Measurements from ENCODE around the gene ATP9B.
"Not testable (repeated sequence)": the region's sequence is repeated elsewhere in the genome, so short reads cannot be mapped to it uniquely, and the experiment has no call there.

The ATP9B gene

GRCh38 chr18:79069717-79070151, 540 bp downstream of the ATP9B start:
- no peak for DNase-seq (ENCODE audit: extremely low read depth in 1 of 2, low read depth in 1 of 2)

DNA sequence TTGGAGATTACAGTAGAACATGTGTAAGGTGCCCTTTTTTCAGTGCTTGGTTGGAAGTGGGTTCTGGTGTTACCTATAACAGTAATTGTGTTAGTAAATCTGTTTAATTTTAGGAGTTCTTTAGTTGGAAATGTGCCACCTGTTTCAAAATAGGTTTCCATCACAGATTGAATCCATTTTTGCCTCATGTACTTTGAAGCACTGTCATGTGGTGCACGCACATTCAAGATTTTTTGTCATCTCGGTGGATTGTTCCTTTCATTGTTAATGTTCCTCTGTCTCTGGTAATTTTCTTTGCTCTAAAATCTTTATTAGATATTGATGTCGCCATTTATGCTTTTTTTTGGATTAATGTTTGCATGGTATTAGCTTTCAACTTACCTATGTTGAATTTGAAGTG, 1.3 kb downstream of the ATP9B start:
- no peak for DNase-seq (ENCODE audit: extremely low read depth in 1 of 2, low read depth in 1 of 2)

DNA sequence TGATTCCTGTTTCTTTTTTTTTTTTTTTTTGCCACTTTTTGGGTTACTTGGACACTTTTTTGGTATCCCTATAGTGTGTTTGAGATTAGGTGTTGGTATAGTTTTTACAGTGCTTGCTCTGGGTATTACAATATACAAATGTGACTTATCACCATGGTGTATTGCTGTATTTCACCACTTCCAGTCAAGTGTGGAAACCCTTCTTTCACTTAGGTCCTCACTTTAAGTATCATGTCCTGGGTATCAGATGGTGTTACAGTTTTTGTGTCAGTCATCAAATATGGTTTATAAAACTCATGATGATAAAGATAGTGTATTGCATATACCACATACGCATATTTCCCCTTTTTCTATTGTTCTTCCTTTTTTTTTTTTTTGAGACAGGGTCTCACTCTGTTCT, 1.8 kb downstream of the ATP9B start:
- DNase-seq (ENCODE audit: extremely low read depth in 1 of 2, low read depth in 1 of 2) = no peak

DNA sequence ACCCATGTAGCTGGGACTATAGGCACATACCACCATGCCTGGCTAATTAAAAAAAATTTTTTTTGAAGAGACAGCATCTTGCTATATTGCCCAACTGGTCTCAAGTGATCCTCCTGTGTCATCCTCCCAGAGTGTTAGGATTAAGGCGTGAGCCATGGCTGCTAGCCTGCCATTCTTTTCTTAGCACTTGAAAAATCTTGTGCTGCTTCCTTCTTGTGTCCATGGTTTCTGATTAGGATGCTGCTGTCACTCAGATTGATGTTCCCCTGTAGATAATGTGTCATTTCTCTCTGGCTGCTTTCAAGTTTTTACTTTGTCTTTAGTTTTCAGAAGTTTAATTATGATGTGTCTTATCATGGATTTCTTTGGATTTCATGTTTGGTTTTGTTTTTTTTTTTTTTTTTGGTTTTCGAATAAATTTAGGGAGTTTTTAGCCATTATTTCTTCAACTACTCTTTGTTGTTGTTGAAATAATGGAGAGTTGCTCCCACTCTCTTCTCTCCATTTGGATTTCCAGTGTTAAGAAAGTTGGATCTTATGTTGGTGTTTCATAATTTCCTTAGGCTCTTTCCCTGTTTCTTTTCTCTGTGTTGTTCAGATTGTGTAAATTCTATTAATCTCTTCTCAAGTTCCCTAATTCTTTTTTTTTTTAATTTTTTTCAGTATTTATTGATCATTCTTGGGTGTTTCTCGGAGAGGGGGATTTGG, 2.5 kb downstream of the ATP9B start:
- no peak for DNase-seq (ENCODE audit: extremely low read depth in 1 of 2, low read depth in 1 of 2)

- not testable (repeated sequence) for DNase-seq (ENCODE audit: extremely low read depth in 1 of 2, low read depth in 1 of 2)
Observed at GRCh38 chr18:79072655-79073054, 3.5 kb downstream of the ATP9B start.

GRCh38 chr18:79077181-79077580, 8.0 kb downstream of the ATP9B start:
- no peak for DNase-seq (ENCODE audit: extremely low read depth in 1 of 2, low read depth in 1 of 2)

GRCh38 chr18:79078791-79079190, 9.6 kb downstream of the ATP9B start:
- not testable (repeated sequence) for DNase-seq (ENCODE audit: extremely low read depth in 1 of 2, low read depth in 1 of 2)

DNA sequence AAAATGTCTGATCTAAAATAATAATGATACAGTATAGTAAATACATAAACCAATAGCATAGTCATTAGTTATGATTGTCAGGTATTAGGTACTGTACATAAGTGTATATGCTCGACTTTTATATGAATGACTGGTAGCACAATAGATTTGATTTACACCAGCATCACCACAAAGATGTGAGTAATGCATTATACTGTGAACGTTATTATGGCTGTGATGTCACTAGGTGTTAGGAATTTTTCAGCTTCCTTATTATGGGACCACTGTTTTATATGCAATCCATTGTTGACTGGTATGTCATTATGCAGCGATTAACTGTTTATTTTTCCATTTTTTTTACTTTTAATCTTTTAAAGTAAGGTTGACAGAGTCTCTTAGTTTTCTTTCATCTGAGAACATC, 23.7 kb downstream of the ATP9B start:
- DNase-seq (ENCODE audit: extremely low read depth in 1 of 2, low read depth in 1 of 2) = no peak

DNA sequence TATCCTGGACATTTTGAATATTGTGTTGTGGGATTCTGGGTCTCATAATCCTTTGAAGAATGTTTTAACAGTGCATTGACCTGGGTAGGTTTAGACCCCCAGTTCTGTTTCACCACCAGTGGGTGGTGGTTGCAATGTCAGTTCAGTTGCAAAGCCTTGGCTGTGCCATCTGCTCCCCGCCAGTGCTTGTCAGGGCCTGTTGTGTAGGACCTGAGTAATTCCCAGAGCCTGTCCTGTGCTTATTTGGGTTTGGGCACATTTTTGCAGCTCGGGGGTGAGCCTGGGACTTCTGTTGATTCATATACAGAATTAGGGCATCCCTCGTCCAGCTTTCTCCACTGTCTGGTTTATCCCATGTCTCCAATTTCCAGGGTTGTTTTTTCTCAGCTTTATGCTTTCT, 24.8 kb downstream of the ATP9B start:
- DNase-seq (ENCODE audit: extremely low read depth in 1 of 2, low read depth in 1 of 2) = no peak

- DNase-seq (ENCODE audit: extremely low read depth in 1 of 2, low read depth in 1 of 2) = no peak
Observed at GRCh38 chr18:79095216-79095615, 26.0 kb downstream of the ATP9B start.

- DNase-seq (ENCODE audit: extremely low read depth in 1 of 2, low read depth in 1 of 2) = no peak
Observed at GRCh38 chr18:79100944-79101343, 31.8 kb downstream of the ATP9B start.

GRCh38 chr18:79102886-79103285, 33.7 kb downstream of the ATP9B start:
- no peak for DNase-seq (ENCODE audit: extremely low read depth in 1 of 2, low read depth in 1 of 2)

DNA sequence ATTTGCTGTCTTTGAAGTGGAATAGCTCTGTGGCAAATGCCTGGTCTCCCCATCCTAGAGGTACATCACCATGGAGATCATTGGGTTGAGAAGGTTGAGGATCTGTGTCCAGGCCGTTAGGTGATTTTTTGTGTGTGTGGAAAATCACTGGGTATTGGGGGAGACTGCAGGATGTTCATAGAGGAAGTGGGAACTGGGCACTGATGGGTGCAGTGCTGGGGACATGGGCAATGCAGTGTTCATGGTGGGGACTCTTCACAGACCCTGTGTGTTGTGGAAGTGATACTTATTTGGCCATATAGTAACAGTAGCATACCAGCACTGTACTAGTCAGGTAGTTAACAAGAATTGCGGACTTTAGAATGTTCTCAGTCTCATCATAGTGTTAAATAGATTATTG, 34.9 kb downstream of the ATP9B start:
- DNase-seq (ENCODE audit: extremely low read depth in 1 of 2, low read depth in 1 of 2) = no peak

- no peak for DNase-seq (ENCODE audit: extremely low read depth in 1 of 2, low read depth in 1 of 2)
Observed at GRCh38 chr18:79105455-79105854, 36.3 kb downstream of the ATP9B start.

DNA sequence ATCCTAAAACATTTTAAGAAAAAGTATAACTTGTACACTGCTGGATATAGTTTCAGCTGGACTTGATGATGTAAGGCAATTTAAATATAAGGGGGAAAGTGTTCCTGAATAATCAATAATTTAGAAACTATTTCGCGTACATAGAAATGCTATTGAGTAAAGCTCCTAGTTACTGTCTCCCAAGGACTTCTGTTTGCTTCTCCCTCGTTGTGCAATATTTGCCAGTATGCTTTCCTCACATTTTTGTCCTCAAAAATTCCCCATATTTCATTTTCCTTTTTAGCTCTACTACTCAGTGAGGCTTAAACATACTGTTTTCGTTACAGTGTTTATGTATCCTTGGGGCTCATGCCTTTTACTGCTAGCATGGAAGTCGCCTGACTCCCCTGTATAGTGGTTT, 36.9 kb downstream of the ATP9B start:
- no peak for DNase-seq (ENCODE audit: extremely low read depth in 1 of 2, low read depth in 1 of 2)

- DNase-seq (ENCODE audit: extremely low read depth in 1 of 2, low read depth in 1 of 2) = no peak
Observed at GRCh38 chr18:79107886-79108285, 38.7 kb downstream of the ATP9B start.

DNA sequence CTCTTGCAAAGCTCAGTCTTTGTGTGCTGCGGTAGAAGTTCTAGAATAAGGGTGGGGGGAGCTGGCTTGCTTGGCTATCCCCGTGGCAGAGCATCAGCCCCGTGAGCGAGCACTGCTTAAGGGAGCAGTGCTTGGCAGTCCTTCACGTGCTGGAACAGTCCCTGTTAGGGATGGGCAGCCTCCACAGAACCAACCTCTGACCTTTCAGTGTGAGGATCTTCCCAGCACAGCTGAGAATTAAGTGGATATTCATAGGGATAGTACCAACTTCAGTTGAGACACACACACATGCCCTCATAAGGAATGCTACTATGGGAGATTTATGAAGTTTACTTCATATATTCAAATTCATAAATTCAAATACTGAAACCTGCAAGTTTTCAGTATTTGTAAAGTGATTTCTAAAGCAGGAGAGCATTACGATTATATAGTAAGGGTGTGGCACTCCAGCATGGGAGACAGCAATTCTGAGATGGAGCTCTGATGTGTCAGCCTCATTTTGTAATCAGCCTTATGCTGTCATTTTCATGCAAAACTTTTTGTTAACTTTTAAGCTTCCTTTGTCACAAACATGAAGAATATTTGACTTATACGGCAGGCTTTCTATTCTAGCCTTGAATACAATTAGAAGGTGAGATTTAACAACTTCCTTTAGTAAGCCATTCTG, 39.5 kb downstream of the ATP9B start:
- DNase-seq (ENCODE audit: extremely low read depth in 1 of 2, low read depth in 1 of 2) = no peak

- DNase-seq (ENCODE audit: extremely low read depth in 1 of 2, low read depth in 1 of 2) = no peak
Observed at GRCh38 chr18:79111483-79111882, 42.3 kb downstream of the ATP9B start.

DNA sequence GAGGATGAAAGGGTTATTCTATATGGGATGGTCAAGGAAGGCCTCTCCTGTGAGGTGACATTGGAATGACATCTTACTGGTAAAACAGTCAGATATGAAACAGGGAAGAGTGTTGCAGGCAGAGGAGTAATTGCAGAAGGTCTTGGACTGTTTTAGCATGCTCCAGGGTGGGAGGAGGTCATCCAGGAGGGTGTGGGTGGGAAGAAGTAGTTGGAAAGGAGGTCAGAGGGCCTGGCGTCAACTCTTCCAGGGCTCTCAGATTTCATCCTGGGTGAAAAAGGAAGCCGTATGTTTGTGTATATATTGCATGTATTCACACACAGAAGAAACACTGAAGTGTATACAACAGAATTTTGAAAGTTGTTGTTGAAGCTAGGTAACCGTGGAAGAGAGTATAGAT, 48.2 kb downstream of the ATP9B start:
- DNase-seq (ENCODE audit: extremely low read depth in 1 of 2, low read depth in 1 of 2) = no peak

GRCh38 chr18:79117788-79118187, 48.6 kb downstream of the ATP9B start:
- no peak for DNase-seq (ENCODE audit: extremely low read depth in 1 of 2, low read depth in 1 of 2)

- DNase-seq (ENCODE audit: extremely low read depth in 1 of 2, low read depth in 1 of 2) = no peak
Observed at GRCh38 chr18:79118797-79119196, 49.6 kb downstream of the ATP9B start.

- no peak for DNase-seq (ENCODE audit: extremely low read depth in 1 of 2, low read depth in 1 of 2)
Observed at GRCh38 chr18:79121746-79122474, 52.7 kb downstream of the ATP9B start.
